A549 (cell line): ENCODE measurements around the gene PPP1CC. TPM values are rescaled to one million over a fixed set of nuclear protein-coding genes. Genes with fewer than 3 reads are reported as not detected.
"Not testable (repeated sequence)": the region's sequence is repeated elsewhere in the genome, so short reads cannot be mapped to it uniquely, and the experiment has no call there.

Experiments
- ATAC-seq, 2 experiments: fragments of 200-7000 bp in 1 of 2; fragments of >200 bp in 1 of 2; cut with Nextera tagmentation in 1 of 2; cut with Tn5 transposase in 1 of 2; 3 replicates each; pipeline versions ENCODE4 v1.8.0 to v1.9.1; 2018 to 2020; ENCODE audit warnings: mild to moderate bottlenecking in 1 of 2, moderate library complexity in 1 of 2
- CTCF ChIA-PET: fragments of 300-600 bp; sonication (Branson Sonifier 250); formaldehyde crosslinking; extraction: SDS; loops from one replicate; lab custom pipeline; 2021; ENCODE audit warnings: antibody characterized with exemption, inconsistent platforms; lab: Yijun Ruan, JAX
- POLR2A ChIA-PET: fragments of 350-600 bp; formaldehyde crosslinking; extraction: SDS; loops from one replicate; lab custom pipeline; 2021; ENCODE audit warnings: antibody characterized with exemption, inconsistent platforms; lab: Yijun Ruan, JAX
- DNase-seq, 2 experiments: peaks; one replicate each; pipeline versions ENCODE4 v3.0.0 to v3.0.0-alpha.2; 2011 to 2016; ENCODE audit warnings: low read depth in 1 of 2, low spot score in 1 of 2
- FAIRE-seq: peaks from 2 replicates; lab custom pipeline; 2011; peaks lifted over from hg19 to GRCh38; lab: Jason Lieb, UNC
- H3K27ac ChIP-seq, 2 experiments: fragments of >200 bp; sonication (Bioruptor Twin); formaldehyde crosslinking; 3 replicates each; pipeline ENCODE4 v1.5.1; 2016 to 2017
- H3K4me1 ChIP-seq: fragments of >200 bp; sonication (Bioruptor Twin); formaldehyde crosslinking; 3 replicates; pipeline ENCODE4 v1.6.1; 2016
- H3K4me2 ChIP-seq: fragments of >200 bp; sonication (Bioruptor Twin); formaldehyde crosslinking; 3 replicates; pipeline ENCODE4 v1.6.1; 2016
- H3K4me3 ChIP-seq: fragments of >200 bp; sonication (Bioruptor Twin); formaldehyde crosslinking; 3 replicates; pipeline ENCODE4 v1.5.1; 2016
- H3K9me3 ChIP-seq: fragments of >200 bp; sonication (Bioruptor Twin); formaldehyde crosslinking; 3 replicates; pipeline ENCODE4 v1.6.1; 2016
- CHD4 ChIP-seq: fragments of 200-600 bp; sonication (generic); IDR thresholded peaks from 2 replicates; pipeline ENCODE4 v1.6.1; 2016; ENCODE audit warnings: antibody characterized with exemption, mild to moderate bottlenecking, borderline replicate concordance
- EHMT2 ChIP-seq: fragments of 200-600 bp; sonication (generic); IDR thresholded peaks from 2 replicates; pipeline ENCODE4 v1.6.1; 2016; ENCODE audit warnings: antibody characterized with exemption, low read depth, mild to moderate bottlenecking, moderate library complexity
- ESRRA ChIP-seq: fragments of 150-350 bp; IDR thresholded peaks from 2 replicates; pipeline ENCODE4 v1.6.1; 2014; ENCODE audit warnings: mild to moderate bottlenecking, low read length, borderline replicate concordance
- FOSB ChIP-seq: fragments of 250-450 bp; sonication (Bioruptor Pico); IDR thresholded peaks from 2 replicates; pipeline ENCODE4 v1.5.0; 2020; ENCODE audit warnings: mild to moderate bottlenecking, moderate library complexity
- JUNB ChIP-seq: fragments of >200 bp; sonication (Bioruptor Twin); formaldehyde crosslinking; IDR thresholded peaks from 2 replicates; pipeline ENCODE4 v1.6.1; 2016
- KDM5A ChIP-seq: fragments of 200-600 bp; sonication (generic); IDR thresholded peaks from 2 replicates; pipeline ENCODE4 v1.6.1; 2016; ENCODE audit warnings: antibody characterized with exemption, mild to moderate bottlenecking
- MYC ChIP-seq: IDR thresholded peaks from 2 replicates; pipeline ENCODE4 v1.6.1; 2012; ENCODE audit warnings: mild to moderate bottlenecking, inconsistent platforms, low read length, improper control_type of control experiment, borderline replicate concordance
- RCOR1 ChIP-seq: fragments of 150-350 bp; IDR thresholded peaks from 2 replicates; pipeline ENCODE4 v1.6.1; 2014; ENCODE audit warnings: antibody characterized with exemption, low read length, low read depth
- TFCP2L1 ChIP-seq: fragments of 250-450 bp; sonication (Bioruptor Pico); IDR thresholded peaks from 2 replicates; pipeline ENCODE4 v1.5.0; 2021; ENCODE audit warnings: mild to moderate bottlenecking
- ZC3H11A ChIP-seq: fragments of 450-650 bp; IDR thresholded peaks from 2 replicates; pipeline ENCODE4 v1.6.1; 2014; ENCODE audit warnings: antibody characterized with exemption, mild to moderate bottlenecking
- ZFP36 ChIP-seq: fragments of 450-650 bp; IDR thresholded peaks from 2 replicates; pipeline ENCODE4 v1.6.1; 2014; ENCODE audit warnings: borderline replicate concordance; ENCODE audit not compliant: partially characterized antibody
- WGBS: methylation state at CpG from one replicate; pipeline ENCODE4 v1.1.6; 2017; ENCODE audit errors: missing lambda C conversion rate; 5-methylcytosine and 5-hydroxymethylcytosine counted together
- polyA plus RNA-seq, 4 experiments: library from polyadenylated mRNA; depleted of rRNA in 3 of 4; stranded (reverse); fragments of >200 nt; fragmentation: RNase III in 1 of 4; extraction: RNeasy Plus Mini Kit Qiagen cat#74134 plus additional on column Dnase treatment in 1 of 4; gene quantifications; 2 replicates in 3 of 4; 3 replicates in 1 of 4; pipeline ENCODE4 v1.2.3, GENCODE V29; 2011 to 2017
- TF ChIP-seq, protein P1 (sequence below): fragments of 200-600 bp; sonication (generic); IDR thresholded peaks from 2 replicates; pipeline ENCODE4 v1.6.1; 2016; ENCODE audit warnings: antibody characterized with exemption, mild to moderate bottlenecking, moderate library complexity
- TF ChIP-seq, protein P2 (sequence below): fragments of >200 bp; sonication (Bioruptor Twin); formaldehyde crosslinking; IDR thresholded peaks from 3 replicates; pipeline ENCODE4 v1.5.1; 2016
- TF ChIP-seq, protein P3 (sequence below): fragments of 150-350 bp; IDR thresholded peaks from 2 replicates; pipeline ENCODE4 v1.6.1; 2014; ENCODE audit warnings: low read depth, mild to moderate bottlenecking, low read length
- TF ChIP-seq, protein P4 (sequence below): IDR thresholded peaks from 2 replicates; pipeline ENCODE4 v1.6.1; 2012
- TF ChIP-seq, protein P5 (sequence below): IDR thresholded peaks from 2 replicates; pipeline ENCODE4 v1.6.1; 2012; ENCODE audit warnings: low read depth, borderline replicate concordance
- TF ChIP-seq, protein P6 (sequence below): fragments of 250-450 bp; sonication (Bioruptor Pico); IDR thresholded peaks from 2 replicates; pipeline ENCODE4 v1.5.0; 2020; ENCODE audit warnings: low read depth, mild to moderate bottlenecking, moderate library complexity

Gene PPP1CC
- polyA plus RNA-seq, 2 of the 4 experiments (the other 2 are of a cell fraction) = 131 to 258 TPM

DNA sequence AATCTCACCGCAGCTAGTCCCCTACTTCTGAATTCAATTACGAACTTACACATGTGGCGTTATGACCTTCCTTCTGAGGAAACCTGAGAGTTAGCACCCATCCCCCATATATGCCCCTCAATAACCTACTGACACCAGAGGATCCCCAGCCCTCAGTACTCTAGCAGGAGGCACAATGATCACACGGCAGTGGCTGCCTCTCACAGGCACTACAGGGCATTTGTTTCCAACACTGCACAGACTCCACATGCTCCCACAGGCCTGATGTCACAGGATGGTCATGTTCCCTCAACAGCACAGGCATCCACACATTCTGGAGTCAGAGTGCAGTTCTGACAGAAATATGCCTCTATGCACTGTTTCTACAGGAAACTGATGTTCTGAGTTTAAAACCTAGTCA is 17.4 kb downstream of the PPP1CC start:
- H3K9me3 ChIP-seq = no peaks in the 10 kb centered on the region
- TF ChIP-seq, protein P1, sequence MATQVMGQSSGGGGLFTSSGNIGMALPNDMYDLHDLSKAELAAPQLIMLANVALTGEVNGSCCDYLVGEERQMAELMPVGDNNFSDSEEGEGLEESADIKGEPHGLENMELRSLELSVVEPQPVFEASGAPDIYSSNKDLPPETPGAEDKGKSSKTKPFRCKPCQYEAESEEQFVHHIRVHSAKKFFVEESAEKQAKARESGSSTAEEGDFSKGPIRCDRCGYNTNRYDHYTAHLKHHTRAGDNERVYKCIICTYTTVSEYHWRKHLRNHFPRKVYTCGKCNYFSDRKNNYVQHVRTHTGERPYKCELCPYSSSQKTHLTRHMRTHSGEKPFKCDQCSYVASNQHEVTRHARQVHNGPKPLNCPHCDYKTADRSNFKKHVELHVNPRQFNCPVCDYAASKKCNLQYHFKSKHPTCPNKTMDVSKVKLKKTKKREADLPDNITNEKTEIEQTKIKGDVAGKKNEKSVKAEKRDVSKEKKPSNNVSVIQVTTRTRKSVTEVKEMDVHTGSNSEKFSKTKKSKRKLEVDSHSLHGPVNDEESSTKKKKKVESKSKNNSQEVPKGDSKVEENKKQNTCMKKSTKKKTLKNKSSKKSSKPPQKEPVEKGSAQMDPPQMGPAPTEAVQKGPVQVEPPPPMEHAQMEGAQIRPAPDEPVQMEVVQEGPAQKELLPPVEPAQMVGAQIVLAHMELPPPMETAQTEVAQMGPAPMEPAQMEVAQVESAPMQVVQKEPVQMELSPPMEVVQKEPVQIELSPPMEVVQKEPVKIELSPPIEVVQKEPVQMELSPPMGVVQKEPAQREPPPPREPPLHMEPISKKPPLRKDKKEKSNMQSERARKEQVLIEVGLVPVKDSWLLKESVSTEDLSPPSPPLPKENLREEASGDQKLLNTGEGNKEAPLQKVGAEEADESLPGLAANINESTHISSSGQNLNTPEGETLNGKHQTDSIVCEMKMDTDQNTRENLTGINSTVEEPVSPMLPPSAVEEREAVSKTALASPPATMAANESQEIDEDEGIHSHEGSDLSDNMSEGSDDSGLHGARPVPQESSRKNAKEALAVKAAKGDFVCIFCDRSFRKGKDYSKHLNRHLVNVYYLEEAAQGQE = no peak
- TF ChIP-seq KDM5A (no peak), EHMT2 (no peak), MYC (no peak), FOSB (CRISPR knock-in tag) (no peak), ZFP36 (no peak), ZC3H11A (no peak), TFCP2L1 (no peak), RCOR1 (no peak), ESRRA (no peak), CHD4 (no peak), JUNB (no peak)
- TF ChIP-seq, protein P2, sequence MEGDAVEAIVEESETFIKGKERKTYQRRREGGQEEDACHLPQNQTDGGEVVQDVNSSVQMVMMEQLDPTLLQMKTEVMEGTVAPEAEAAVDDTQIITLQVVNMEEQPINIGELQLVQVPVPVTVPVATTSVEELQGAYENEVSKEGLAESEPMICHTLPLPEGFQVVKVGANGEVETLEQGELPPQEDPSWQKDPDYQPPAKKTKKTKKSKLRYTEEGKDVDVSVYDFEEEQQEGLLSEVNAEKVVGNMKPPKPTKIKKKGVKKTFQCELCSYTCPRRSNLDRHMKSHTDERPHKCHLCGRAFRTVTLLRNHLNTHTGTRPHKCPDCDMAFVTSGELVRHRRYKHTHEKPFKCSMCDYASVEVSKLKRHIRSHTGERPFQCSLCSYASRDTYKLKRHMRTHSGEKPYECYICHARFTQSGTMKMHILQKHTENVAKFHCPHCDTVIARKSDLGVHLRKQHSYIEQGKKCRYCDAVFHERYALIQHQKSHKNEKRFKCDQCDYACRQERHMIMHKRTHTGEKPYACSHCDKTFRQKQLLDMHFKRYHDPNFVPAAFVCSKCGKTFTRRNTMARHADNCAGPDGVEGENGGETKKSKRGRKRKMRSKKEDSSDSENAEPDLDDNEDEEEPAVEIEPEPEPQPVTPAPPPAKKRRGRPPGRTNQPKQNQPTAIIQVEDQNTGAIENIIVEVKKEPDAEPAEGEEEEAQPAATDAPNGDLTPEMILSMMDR = no peak
- TF ChIP-seq, protein P3, sequence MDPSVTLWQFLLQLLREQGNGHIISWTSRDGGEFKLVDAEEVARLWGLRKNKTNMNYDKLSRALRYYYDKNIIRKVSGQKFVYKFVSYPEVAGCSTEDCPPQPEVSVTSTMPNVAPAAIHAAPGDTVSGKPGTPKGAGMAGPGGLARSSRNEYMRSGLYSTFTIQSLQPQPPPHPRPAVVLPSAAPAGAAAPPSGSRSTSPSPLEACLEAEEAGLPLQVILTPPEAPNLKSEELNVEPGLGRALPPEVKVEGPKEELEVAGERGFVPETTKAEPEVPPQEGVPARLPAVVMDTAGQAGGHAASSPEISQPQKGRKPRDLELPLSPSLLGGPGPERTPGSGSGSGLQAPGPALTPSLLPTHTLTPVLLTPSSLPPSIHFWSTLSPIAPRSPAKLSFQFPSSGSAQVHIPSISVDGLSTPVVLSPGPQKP = no peak
- TF ChIP-seq, protein P4, sequence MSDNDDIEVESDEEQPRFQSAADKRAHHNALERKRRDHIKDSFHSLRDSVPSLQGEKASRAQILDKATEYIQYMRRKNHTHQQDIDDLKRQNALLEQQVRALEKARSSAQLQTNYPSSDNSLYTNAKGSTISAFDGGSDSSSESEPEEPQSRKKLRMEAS = no peak
- TF ChIP-seq, protein P5, sequence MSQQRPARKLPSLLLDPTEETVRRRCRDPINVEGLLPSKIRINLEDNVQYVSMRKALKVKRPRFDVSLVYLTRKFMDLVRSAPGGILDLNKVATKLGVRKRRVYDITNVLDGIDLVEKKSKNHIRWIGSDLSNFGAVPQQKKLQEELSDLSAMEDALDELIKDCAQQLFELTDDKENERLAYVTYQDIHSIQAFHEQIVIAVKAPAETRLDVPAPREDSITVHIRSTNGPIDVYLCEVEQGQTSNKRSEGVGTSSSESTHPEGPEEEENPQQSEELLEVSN = no peak
- TF ChIP-seq, protein P6, sequence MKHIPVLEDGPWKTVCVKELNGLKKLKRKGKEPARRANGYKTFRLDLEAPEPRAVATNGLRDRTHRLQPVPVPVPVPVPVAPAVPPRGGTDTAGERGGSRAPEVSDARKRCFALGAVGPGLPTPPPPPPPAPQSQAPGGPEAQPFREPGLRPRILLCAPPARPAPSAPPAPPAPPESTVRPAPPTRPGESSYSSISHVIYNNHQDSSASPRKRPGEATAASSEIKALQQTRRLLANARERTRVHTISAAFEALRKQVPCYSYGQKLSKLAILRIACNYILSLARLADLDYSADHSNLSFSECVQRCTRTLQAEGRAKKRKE (CRISPR knock-in tag) = no peak
- WGBS = 84% methylated on average over 4 of the region's 4 CpGs
- ATAC-seq (no peak; a peak in 1 of 6 replicates), DNase-seq (no peak), FAIRE-seq (no peak)
- H3K4me2 ChIP-seq = no peak overlapping the region
- H3K4me1 ChIP-seq = no peaks in the 10 kb centered on the region
- ChIA-PET POLR2A (no interaction called here), CTCF (interaction anchor here (1.2 kb wide), 1 partner anchor 122 kb away, joined by 3 read pairs; no protein-coding TSS in a partner anchor)
- no peak overlapping the region for H3K4me3 ChIP-seq
- H3K27ac ChIP-seq = no peak overlapping the region

DNA sequence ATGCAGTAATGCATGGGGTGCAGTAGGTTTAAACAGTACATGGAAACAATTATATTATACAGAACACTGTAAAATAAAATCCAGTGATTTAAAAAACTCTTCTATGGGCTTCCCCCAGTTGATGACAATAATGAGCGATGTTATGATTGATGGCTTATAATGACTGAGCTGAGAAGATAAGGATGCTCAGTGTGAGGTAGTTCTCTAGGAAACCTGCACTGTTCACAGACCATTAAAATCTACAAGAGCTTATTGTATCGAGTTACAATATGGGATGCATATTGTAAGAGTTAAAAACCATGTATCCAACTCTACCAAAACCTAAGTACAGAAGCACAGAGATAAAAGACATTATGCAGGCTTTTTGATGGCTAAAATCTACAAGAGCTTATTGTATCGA is 19.8 kb downstream of the PPP1CC start:
- POLR2A ChIA-PET, H3K9me3 ChIP-seq, H3K4me1 ChIP-seq, FAIRE-seq, H3K4me3 ChIP-seq, H3K27ac ChIP-seq, DNase-seq, ATAC-seq, H3K4me2 ChIP-seq: not testable (repeated sequence)
- CTCF ChIA-PET = interaction anchor here (0.7 to 1.6 kb wide), 3 partner anchors 31 to 161 kb away, joined by 3 to 4 read pairs (median 4); no protein-coding TSS in a partner anchor
- WGBS = 93% methylated on average over 3 of the region's 3 CpGs
